ENCODE results near the gene GABBR2. TPM values are rescaled to one million over a fixed set of nuclear protein-coding genes. Genes with fewer than 3 reads are reported as not detected.

The GABBR2 gene
- total and polyA plus RNA-seq, 2 of the 8 experiments (the other 6 are each of a cell fraction or from before 2014, with no cell fraction given) = 0.50 to 1.2 TPM

GRCh38 chr9:98263080-98263479 is 445.7 kb downstream of the GABBR2 start:
- Histone ChIP-seq H3K18ac (ENCODE audit: extremely low read depth, low read length) (no peak overlapping the region), H3K23me2 (ENCODE audit: low read depth, low read length) (no peaks in the 10 kb centered on the region; the same call in 1 of the 2 replicates), H3K9ac (replicated peaks in 1 of 4; ENCODE audit: extremely low read depth in 1 of 4, low read depth in 3 of 4, low read length in 3 of 4) (no peak overlapping the region), H4K5ac (ENCODE audit: insufficient read length, low read depth, low read length) (no peak overlapping the region), H3K4me2 (ENCODE audit: insufficient read depth in 1 of 2, low read depth in 2 of 2, low read length in 2 of 2) (no peak overlapping the region), H2BK12ac (ENCODE audit: low read depth, low read length) (0 out of 2 replicates have a peak overlapping the region, but pooled peaks have one; percentile 55), H3K36me3 (ENCODE audit: control insufficient read depth in 2 of 4, insufficient read depth in 4 of 4, low read length in 3 of 4) (no peaks in the 10 kb centered on the region), H3K9me3 (ENCODE audit: insufficient read depth in 2 of 2, low read depth in 1 of 2, low read length in 1 of 2) (no peaks in the 10 kb centered on the region), H3K23ac (ENCODE audit: insufficient read length) (no peak overlapping the region), H2BK120ac (replicated peaks; ENCODE audit: low read depth, low read length) (no peak overlapping the region), H3K79me2 (ENCODE audit: control insufficient read depth in 1 of 2, insufficient read depth in 2 of 2, low read length in 2 of 2) (no peaks in the 10 kb centered on the region), H3K4ac (replicated peaks; ENCODE audit: insufficient read length, low read depth, low read length) (no peak overlapping the region), H3K79me1 (ENCODE audit: low read depth, low read length) (no peaks in the 10 kb centered on the region), H3K27ac (ENCODE audit: low read depth, low read length) (no peak overlapping the region), H2BK20ac (ENCODE audit: low read length) (no peak overlapping the region), H2BK15ac (ENCODE audit: low read length) (no peak overlapping the region), H2AFZ (ENCODE audit: low read length) (no peak overlapping the region), H4K8ac (ENCODE audit: extremely low read depth, insufficient read depth, low read length) (no peak overlapping the region), H2AK5ac (ENCODE audit: low read depth, low read length) (no peak overlapping the region), H3K4me3 (ENCODE audit: extremely low read depth in 1 of 4, insufficient read depth in 2 of 4, low read depth in 3 of 4, low read length in 4 of 4) (no peak overlapping the region), H4K20me1 (replicated peaks in 1 of 2; ENCODE audit: control insufficient read depth in 1 of 2, insufficient read depth in 2 of 2, low read length in 2 of 2) (no peaks in the 10 kb centered on the region), H2BK5ac (ENCODE audit: low read depth, low read length) (no peak overlapping the region), H3K14ac (ENCODE audit: insufficient read length) (no peak overlapping the region), H3K56ac (replicated peaks; ENCODE audit: insufficient read length, low read depth, low read length) (no peak overlapping the region), H4K91ac (replicated peaks; ENCODE audit: insufficient read length, low read length) (no peak overlapping the region), H3K4me1 (replicated peaks in 1 of 4; ENCODE audit: control insufficient read depth in 3 of 4, insufficient read depth in 4 of 4, low read length in 3 of 4) (peaks cover 0 to 3% (median 0%) of the 10 kb centered on the region in 4 experiments; a peak in 1 of 7 replicates), H3K27me3 (replicated peaks in 1 of 4; ENCODE audit: control insufficient read depth in 3 of 4, extremely low read depth in 1 of 4, insufficient read depth in 3 of 4, low read length in 3 of 4) (no peaks in the 10 kb centered on the region)
- POLR2A ChIA-PET (ENCODE audit: partially characterized antibody) = interaction anchor here (1.0 to 1.7 kb wide), 3 partner anchors 70 to 177 kb away, joined by 3 to 5 read pairs (median 5); partner anchors contain the start of gene CORO2A
- no peak for FAIRE-seq
- DNase-seq (ENCODE audit: low read depth in 1 of 2, low spot score in 2 of 2) = no peak
- 83% methylated on average over 1 of the region's 1 CpG; no CpG with 5 or more reads in 1 of the 2 experiments for WGBS, 2 experiments (ENCODE audit: extremely low coverage in 1 of 2, insufficient coverage in 1 of 2, insufficient read length in 1 of 2, insufficient replicate concordance in 2 of 2, low coverage in 1 of 2, low lambda C conversion rate in 2 of 2, missing lambda C conversion rate in 1 of 2)
- CTCF ChIA-PET (ENCODE audit: partially characterized antibody) = interaction anchor here (0.7 to 3.0 kb wide), 27 partner anchors 8 to 513 kb away, joined by 3 to 20 read pairs (median 5); partner anchors contain the start of genes TBC1D2 and TRIM14
- no peak for TF ChIP-seq GTF2F1 (IDR thresholded peaks at IDR 0.05; ENCODE audit: borderline replicate concordance, low read depth, low read length)
- TF ChIP-seq SP1 (IDR thresholded peaks at IDR 0.05; ENCODE audit: low read depth, low read length) = no peak
- TF ChIP-seq PHF8 (conservative IDR thresholded peaks at IDR 0.05; ENCODE audit: low read depth, low read length) = no peak

Data from H1 (cell line).